HL-60 (cell line): Measurements from ENCODE around the gene AMDHD2. TPM values are rescaled to one million over a fixed set of nuclear protein-coding genes. Genes with fewer than 3 reads are reported as not detected.
"Not testable (repeated sequence)": the region's sequence is repeated elsewhere in the genome, so short reads cannot be mapped to it uniquely, and the experiment has no call there.

ENCODE experiments used
- DNase-seq, 2 experiments: peaks; one replicate each; pipeline ENCODE4 v3.0.0-alpha.2; 2010 to 2020; ENCODE audit warnings: low read depth in 1 of 2, low spot score in 1 of 2
- H3K27ac ChIP-seq: fragments of 250-450 bp; sonication (Bioruptor Pico); replicated peaks from 2 replicates; pipeline ENCODE4 v1.5.1; 2020; ENCODE audit warnings: mild to moderate bottlenecking, moderate library complexity
- H3K27me3 ChIP-seq: fragments of 250-450 bp; sonication (Bioruptor Pico); 2 replicates; pipeline ENCODE4 v1.5.1; 2021; ENCODE audit warnings: mild to moderate bottlenecking, moderate library complexity; ENCODE audit not compliant: insufficient read depth, poor library complexity, severe bottlenecking
- H3K4me3 ChIP-seq: replicated peaks from 2 replicates; pipeline ENCODE4 v1.5.1; 2011; ENCODE audit warnings: mild to moderate bottlenecking, control low read depth, low read length; ENCODE audit not compliant: insufficient read depth
- microRNA-seq: library from miRNA; unstranded; fragments of <30 nt; microRNA quantifications from one replicate; pipeline ENCODE4, GENCODE V29; 2018

AMDHD2 gene

GRCh38 chr16:2577044-2577443 is 56.9 kb downstream of the AMDHD2 start:
- H3K27me3 ChIP-seq, H3K4me3 ChIP-seq, DNase-seq, H3K27ac ChIP-seq: not testable (repeated sequence)

GRCh38 chr16:2578905-2579304 is 58.7 kb downstream of the AMDHD2 start:
- not testable (repeated sequence) for H3K27ac ChIP-seq, H3K27me3 ChIP-seq, DNase-seq, H3K4me3 ChIP-seq

GRCh38 chr16:2580143-2580542 is 60.0 kb downstream of the AMDHD2 start:
- not testable (repeated sequence) for H3K27ac ChIP-seq, H3K4me3 ChIP-seq, H3K27me3 ChIP-seq
- DNase-seq = peak in 1 of 2 experiments; percentile 62

GRCh38 chr16:2580818-2581217 is 60.6 kb downstream of the AMDHD2 start:
- H3K4me3 ChIP-seq = not testable (repeated sequence)

More at GRCh38 chr16:2580818-2581217, 60.6 kb downstream of the AMDHD2 start:
- H3K27ac ChIP-seq, H3K27me3 ChIP-seq, DNase-seq: not testable (repeated sequence)

Small RNA genes lying within 50 kb of the gene (microRNA-seq; reads per million reads assigned to microRNA genes)
- not detected for gene MIR3178
